WTC11 (cell line): ENCODE data around the gene MTOR.

Experiments used
- CREB1 ChIP-seq: sonication (generic); formaldehyde crosslinking; IDR thresholded peaks from 2 replicates; pipeline ENCODE4 v1.8.0; 2023; ENCODE audit warnings: mild to moderate bottlenecking, missing genetic modification reagents
- NFYB ChIP-seq: sonication (generic); formaldehyde crosslinking; conservative IDR thresholded peaks from 2 replicates; pipeline ENCODE4 v1.8.0; 2022; ENCODE audit warnings: low read depth, missing genetic modification reagents
- NR2C2 ChIP-seq: sonication (generic); formaldehyde crosslinking; IDR thresholded peaks from 2 replicates; pipeline ENCODE4 v1.8.0; 2022; ENCODE audit warnings: mild to moderate bottlenecking, missing genetic modification reagents
- PRDM15 ChIP-seq: sonication (generic); formaldehyde crosslinking; IDR thresholded peaks from 2 replicates; pipeline ENCODE4 v1.8.0; 2022; ENCODE audit warnings: missing genetic modification reagents
- STAT6 ChIP-seq: sonication (generic); formaldehyde crosslinking; conservative IDR thresholded peaks from 2 replicates; pipeline ENCODE4 v1.8.1; 2023; ENCODE audit warnings: mild to moderate bottlenecking, low read depth, missing genetic modification reagents, moderate library complexity
- TF ChIP-seq, protein P1 (sequence below): sonication (generic); formaldehyde crosslinking; IDR thresholded peaks from 2 replicates; pipeline ENCODE4 v1.8.1; 2022; ENCODE audit warnings: missing genetic modification reagents, borderline replicate concordance
- TF ChIP-seq, protein P2 (sequence below): fragments of 200-600 bp; IDR thresholded peaks from 2 replicates; pipeline ENCODE4 v1.8.0; 2022; ENCODE audit warnings: antibody characterized with exemption

DNA sequence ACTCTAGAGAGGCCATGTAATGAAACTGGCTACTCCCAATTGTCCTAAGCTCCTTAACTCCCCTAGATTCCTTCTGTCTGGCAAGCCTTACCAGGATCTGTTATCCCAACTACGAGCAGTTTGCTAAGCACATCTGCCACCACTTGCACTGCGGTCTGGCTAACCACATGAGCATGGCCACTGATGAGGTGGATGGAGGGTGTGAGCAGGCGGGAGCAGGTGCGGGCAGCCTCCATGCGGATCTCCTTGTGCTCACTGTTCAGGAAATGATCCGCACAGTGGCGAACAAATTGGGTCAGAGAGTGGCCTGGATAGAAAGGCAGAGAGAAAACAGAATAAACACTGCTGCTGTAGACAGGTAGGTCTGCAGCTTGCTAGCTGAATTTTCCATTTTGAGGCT, 24.0 kb downstream of the MTOR start:
- TF ChIP-seq, protein P1, sequence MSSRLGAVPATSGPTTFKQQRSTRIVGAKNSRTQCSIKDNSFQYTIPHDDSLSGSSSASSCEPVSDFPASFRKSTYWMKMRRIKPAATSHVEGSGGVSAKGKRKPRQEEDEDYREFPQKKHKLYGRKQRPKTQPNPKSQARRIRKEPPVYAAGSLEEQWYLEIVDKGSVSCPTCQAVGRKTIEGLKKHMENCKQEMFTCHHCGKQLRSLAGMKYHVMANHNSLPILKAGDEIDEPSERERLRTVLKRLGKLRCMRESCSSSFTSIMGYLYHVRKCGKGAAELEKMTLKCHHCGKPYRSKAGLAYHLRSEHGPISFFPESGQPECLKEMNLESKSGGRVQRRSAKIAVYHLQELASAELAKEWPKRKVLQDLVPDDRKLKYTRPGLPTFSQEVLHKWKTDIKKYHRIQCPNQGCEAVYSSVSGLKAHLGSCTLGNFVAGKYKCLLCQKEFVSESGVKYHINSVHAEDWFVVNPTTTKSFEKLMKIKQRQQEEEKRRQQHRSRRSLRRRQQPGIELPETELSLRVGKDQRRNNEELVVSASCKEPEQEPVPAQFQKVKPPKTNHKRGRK: no peak
- TF ChIP-seq, protein P2, sequence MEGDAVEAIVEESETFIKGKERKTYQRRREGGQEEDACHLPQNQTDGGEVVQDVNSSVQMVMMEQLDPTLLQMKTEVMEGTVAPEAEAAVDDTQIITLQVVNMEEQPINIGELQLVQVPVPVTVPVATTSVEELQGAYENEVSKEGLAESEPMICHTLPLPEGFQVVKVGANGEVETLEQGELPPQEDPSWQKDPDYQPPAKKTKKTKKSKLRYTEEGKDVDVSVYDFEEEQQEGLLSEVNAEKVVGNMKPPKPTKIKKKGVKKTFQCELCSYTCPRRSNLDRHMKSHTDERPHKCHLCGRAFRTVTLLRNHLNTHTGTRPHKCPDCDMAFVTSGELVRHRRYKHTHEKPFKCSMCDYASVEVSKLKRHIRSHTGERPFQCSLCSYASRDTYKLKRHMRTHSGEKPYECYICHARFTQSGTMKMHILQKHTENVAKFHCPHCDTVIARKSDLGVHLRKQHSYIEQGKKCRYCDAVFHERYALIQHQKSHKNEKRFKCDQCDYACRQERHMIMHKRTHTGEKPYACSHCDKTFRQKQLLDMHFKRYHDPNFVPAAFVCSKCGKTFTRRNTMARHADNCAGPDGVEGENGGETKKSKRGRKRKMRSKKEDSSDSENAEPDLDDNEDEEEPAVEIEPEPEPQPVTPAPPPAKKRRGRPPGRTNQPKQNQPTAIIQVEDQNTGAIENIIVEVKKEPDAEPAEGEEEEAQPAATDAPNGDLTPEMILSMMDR: no peak
- TF ChIP-seq CREB1 (no peak), PRDM15 (no peak), NFYB (CRISPR knock-in tag) (no peak), STAT6 (CRISPR knock-in tag) (no peak), NR2C2 (CRISPR knock-in tag) (no peak)
